SK-N-SH (cell line): ENCODE data around the gene LMOD3.

Source experiments
- EZH2phosphoT487 ChIP-seq: fragments of 200-600 bp; sonication (generic); IDR thresholded peaks from 2 replicates; pipeline ENCODE4 v1.6.1; 2017; ENCODE audit warnings: low read depth, mixed run types, mild to moderate bottlenecking, antibody characterized with exemption, moderate library complexity, borderline replicate concordance
- JUND ChIP-seq: IDR thresholded peaks from 2 replicates; pipeline ENCODE4 v1.4.0; 2012
- TAF1 ChIP-seq: IDR thresholded peaks from 2 replicates; pipeline ENCODE4 v1.6.1; 2012; ENCODE audit warnings: low read depth, mild to moderate bottlenecking, low read length, moderate library complexity, borderline replicate concordance
- TF ChIP-seq, protein P1 (sequence below): fragments of 200-600 bp; sonication (generic); IDR thresholded peaks from 2 replicates; pipeline ENCODE4 v1.6.1; 2017; ENCODE audit warnings: antibody characterized with exemption, mild to moderate bottlenecking, moderate library complexity
- TF ChIP-seq, protein P2 (sequence below): IDR thresholded peaks from 2 replicates; pipeline ENCODE4 v1.6.1; 2012; ENCODE audit warnings: mild to moderate bottlenecking, low read depth, low read length, moderate library complexity

DNA sequence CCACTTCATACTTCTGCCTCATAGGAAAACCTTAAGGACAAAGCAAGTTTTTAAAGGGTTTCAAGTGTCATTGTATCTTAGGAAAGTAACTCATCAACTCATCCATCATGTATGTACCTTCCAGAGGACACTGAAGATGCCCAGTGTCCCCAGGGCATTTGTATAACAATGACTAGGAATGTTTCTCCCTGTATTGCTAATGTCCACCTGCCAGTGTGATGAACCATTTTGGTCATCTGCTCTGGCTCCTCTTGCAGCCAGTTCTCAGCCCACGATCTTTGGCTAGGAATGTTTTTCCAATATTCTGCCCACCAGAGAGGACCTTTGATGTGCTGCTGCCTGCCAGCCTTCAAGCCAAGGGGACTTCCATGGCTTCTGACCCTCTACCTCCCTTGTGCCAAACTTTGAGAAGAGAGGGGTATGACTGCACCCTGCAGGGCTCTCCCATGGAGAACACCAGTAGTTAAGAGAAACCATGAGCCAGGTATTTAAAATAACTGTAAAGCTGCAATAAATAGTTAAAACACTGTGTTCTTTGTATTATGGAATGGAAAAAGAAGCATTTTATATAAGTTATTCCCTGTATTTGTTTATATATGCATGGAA lies 11.4 kb downstream of the LMOD3 start:
- no peak for TF ChIP-seq JUND
- TF ChIP-seq TAF1, result no peak
- TF ChIP-seq, protein P1, sequence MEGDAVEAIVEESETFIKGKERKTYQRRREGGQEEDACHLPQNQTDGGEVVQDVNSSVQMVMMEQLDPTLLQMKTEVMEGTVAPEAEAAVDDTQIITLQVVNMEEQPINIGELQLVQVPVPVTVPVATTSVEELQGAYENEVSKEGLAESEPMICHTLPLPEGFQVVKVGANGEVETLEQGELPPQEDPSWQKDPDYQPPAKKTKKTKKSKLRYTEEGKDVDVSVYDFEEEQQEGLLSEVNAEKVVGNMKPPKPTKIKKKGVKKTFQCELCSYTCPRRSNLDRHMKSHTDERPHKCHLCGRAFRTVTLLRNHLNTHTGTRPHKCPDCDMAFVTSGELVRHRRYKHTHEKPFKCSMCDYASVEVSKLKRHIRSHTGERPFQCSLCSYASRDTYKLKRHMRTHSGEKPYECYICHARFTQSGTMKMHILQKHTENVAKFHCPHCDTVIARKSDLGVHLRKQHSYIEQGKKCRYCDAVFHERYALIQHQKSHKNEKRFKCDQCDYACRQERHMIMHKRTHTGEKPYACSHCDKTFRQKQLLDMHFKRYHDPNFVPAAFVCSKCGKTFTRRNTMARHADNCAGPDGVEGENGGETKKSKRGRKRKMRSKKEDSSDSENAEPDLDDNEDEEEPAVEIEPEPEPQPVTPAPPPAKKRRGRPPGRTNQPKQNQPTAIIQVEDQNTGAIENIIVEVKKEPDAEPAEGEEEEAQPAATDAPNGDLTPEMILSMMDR, result no peak
- no peak for TF ChIP-seq EZH2phosphoT487
- TF ChIP-seq, protein P2, sequence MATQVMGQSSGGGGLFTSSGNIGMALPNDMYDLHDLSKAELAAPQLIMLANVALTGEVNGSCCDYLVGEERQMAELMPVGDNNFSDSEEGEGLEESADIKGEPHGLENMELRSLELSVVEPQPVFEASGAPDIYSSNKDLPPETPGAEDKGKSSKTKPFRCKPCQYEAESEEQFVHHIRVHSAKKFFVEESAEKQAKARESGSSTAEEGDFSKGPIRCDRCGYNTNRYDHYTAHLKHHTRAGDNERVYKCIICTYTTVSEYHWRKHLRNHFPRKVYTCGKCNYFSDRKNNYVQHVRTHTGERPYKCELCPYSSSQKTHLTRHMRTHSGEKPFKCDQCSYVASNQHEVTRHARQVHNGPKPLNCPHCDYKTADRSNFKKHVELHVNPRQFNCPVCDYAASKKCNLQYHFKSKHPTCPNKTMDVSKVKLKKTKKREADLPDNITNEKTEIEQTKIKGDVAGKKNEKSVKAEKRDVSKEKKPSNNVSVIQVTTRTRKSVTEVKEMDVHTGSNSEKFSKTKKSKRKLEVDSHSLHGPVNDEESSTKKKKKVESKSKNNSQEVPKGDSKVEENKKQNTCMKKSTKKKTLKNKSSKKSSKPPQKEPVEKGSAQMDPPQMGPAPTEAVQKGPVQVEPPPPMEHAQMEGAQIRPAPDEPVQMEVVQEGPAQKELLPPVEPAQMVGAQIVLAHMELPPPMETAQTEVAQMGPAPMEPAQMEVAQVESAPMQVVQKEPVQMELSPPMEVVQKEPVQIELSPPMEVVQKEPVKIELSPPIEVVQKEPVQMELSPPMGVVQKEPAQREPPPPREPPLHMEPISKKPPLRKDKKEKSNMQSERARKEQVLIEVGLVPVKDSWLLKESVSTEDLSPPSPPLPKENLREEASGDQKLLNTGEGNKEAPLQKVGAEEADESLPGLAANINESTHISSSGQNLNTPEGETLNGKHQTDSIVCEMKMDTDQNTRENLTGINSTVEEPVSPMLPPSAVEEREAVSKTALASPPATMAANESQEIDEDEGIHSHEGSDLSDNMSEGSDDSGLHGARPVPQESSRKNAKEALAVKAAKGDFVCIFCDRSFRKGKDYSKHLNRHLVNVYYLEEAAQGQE, result no peak
